NCI-H524 (cell line): ENCODE measurements around the gene ATP8B2.
"Not testable (repeated sequence)": the region's sequence is repeated elsewhere in the genome, so short reads cannot be mapped to it uniquely, and the experiment has no call there.

Experiments used
- DNase-seq, 2 experiments: peaks; one replicate each; lab custom pipeline; 2025; lab: John Stamatoyannopoulos, UW

ATP8B2 gene

GRCh38 chr1:154324669-154325582 lies at the start of gene ATP8B2:
Gene ATP8B2, plus strand, starts transcription at chr1:154325525. Its CDS starts 2,617 bp downstream, at chr1:154328142.
- peak; percentile 57 to 77 for DNase-seq

GRCh38 chr1:154276797-154277196 lies 48.5 kb upstream of the ATP8B2 start:
- peak; percentile 5 to 22 for DNase-seq

GRCh38 chr1:154287591-154287990 lies 37.7 kb upstream of the ATP8B2 start:
- not testable (repeated sequence) for DNase-seq

- no peak for DNase-seq
Measured at GRCh38 chr1:154288661-154289060, 36.7 kb upstream of the ATP8B2 start.

GRCh38 chr1:154290921-154291320 lies 34.4 kb upstream of the ATP8B2 start:
- no peak for DNase-seq

- no peak for DNase-seq
Measured at GRCh38 chr1:154295408-154296235, 29.7 kb upstream of the ATP8B2 start.

- DNase-seq = no peak
Measured at GRCh38 chr1:154301582-154301981, 23.7 kb upstream of the ATP8B2 start.

GRCh38 chr1:154304664-154305337 lies 20.5 kb upstream of the ATP8B2 start:
- DNase-seq = no peak

GRCh38 chr1:154306151-154306550 lies 19.2 kb upstream of the ATP8B2 start:
- no peak for DNase-seq

- DNase-seq = not testable (repeated sequence)
Measured at GRCh38 chr1:154307670-154308270, 17.6 kb upstream of the ATP8B2 start.

- DNase-seq = not testable (repeated sequence)
Measured at GRCh38 chr1:154309136-154309535, 16.2 kb upstream of the ATP8B2 start.

GRCh38 chr1:154312229-154313065 lies 12.9 kb upstream of the ATP8B2 start:
- DNase-seq = not testable (repeated sequence)

- DNase-seq = no peak
Measured at GRCh38 chr1:154313066-154313356, 12.3 kb upstream of the ATP8B2 start.

GRCh38 chr1:154314226-154314625 lies 11.1 kb upstream of the ATP8B2 start:
- DNase-seq = not testable (repeated sequence)

GRCh38 chr1:154316704-154317103 lies 8.6 kb upstream of the ATP8B2 start:
- DNase-seq = no peak

GRCh38 chr1:154318386-154318785 lies 6.9 kb upstream of the ATP8B2 start:
- no peak for DNase-seq

- no peak for DNase-seq
Measured at GRCh38 chr1:154320882-154321608, 4.3 kb upstream of the ATP8B2 start, which contains the start of gene AQP10. Gene AQP10, plus strand, starts transcription at chr1:154321093. Its CDS starts 63 bp downstream, at chr1:154321156.

GRCh38 chr1:154321609-154321934 lies 3.8 kb upstream of the ATP8B2 start:
- DNase-seq = not testable (repeated sequence)

GRCh38 chr1:154323493-154323892 lies 1.8 kb upstream of the ATP8B2 start:
- no peak for DNase-seq

- DNase-seq = no peak
Measured at GRCh38 chr1:154324241-154324640, 1.1 kb upstream of the ATP8B2 start.
